HG03108 (cell line): ENCODE results near the gene PGF.

Experiments used
- ATAC-seq: cut with Tn5 transposase; IDR thresholded peaks from one replicate; pipeline ENCODE4 v1.9.1; 2021; ENCODE audit warnings: moderate library complexity; ENCODE audit not compliant: unreplicated experiment

PGF gene

DNA sequence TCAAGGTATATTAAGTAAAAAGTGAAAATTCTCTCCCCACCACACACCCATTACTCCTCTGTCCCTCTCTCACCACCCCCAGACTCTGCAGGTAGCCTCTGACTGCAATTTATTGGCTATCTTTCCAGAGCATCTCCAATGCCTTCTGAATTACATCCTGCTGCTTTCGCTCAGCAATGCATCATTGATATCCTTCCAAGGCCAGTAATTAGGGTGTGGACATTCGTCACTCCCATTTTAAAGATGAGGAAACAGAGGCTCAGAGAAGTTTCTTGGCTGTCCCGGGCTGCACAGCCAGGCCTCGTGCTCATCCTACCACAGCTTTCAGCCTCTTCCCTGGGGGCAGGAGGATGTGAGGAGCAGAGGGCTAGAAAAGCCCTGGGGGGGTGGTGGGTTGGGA, 23.6 kb upstream of the PGF start:
- ATAC-seq: no peak

DNA sequence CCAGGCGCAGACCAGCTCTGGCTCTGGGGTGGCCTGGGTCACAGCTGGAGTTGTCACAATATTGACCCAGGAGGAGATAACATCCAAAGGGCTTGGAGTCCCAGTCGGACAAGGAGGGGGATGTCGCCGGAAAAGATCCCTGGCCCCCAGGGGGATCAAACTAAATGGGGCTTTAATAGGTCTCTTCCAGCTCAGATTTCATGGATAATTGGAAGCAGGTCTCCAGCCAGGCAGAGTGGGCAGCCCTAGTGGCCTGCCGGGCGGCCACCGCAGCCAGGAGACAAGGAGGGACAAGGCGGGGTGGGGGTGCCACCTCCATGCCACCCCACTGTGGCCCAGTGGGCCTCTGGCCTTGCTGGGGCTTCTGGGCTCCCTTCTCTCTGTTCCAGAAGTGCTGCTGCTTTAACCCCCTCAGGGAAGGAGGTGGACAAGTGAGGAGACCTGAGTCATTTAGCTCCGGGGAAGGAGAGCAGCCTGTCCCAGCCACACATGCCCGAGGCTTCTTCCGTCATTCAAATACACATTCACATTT, 23.1 kb upstream of the PGF start:
- no peak for ATAC-seq

DNA sequence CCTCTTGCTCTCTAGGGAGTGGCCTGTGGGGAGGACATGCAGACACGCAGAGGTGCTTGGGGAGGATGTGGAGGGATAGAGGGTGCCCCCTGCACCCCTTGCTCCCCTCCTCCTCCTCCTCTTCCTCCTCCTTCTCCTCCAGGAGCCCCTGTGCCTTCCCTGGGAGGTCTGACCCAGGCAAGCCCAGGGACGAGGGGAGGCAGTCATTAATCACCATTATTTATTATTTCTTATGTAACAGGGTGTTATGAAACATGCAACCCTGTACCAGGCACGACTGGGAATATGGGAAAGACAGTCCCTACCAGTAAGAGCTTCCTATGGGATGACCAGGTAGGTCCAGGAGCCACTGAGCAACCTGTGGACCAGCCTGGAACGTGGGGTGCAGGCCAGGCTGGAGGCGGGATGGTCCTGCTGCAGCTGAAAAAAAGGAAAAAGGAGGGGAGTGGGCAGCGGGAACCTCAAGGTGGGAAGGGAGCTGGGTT, 22.5 kb upstream of the PGF start:
- no peak for ATAC-seq

DNA sequence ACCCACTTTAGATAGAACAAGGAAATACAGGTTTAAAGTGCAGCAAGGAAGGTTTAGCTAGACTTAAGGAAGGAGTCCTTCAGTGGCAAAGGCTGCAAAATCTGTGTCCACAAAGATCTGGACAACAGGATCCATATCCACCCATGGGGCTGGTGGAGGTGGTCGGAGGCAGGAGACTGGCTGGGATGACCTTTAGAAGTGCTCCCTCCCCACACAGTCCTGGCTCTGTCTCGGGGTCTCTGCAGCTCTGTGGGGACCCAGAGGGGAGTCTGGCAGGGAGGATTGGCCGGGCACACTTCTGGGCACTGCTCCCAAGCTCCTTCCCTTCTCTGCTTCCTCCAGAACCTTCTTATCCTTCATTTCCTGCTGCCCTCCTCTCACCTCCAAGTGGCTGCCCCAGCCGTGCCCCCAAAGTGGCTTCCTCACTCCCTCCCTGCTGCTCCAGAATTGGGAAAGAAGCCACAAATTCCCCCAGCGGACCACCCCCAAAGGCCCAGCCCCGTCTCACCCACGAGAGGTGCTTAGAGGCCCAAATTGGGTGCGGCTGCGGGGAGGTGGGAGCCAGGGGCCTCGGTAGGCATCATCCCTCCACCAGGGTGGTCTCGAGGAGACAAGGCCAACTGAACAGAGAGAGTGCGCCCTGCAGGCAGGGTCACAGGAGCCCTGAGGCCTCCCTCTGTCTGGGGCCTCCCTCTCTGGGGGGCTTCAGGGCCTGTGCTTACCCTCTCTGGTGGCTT, 21.9 kb upstream of the PGF start:
- no peak for ATAC-seq

DNA sequence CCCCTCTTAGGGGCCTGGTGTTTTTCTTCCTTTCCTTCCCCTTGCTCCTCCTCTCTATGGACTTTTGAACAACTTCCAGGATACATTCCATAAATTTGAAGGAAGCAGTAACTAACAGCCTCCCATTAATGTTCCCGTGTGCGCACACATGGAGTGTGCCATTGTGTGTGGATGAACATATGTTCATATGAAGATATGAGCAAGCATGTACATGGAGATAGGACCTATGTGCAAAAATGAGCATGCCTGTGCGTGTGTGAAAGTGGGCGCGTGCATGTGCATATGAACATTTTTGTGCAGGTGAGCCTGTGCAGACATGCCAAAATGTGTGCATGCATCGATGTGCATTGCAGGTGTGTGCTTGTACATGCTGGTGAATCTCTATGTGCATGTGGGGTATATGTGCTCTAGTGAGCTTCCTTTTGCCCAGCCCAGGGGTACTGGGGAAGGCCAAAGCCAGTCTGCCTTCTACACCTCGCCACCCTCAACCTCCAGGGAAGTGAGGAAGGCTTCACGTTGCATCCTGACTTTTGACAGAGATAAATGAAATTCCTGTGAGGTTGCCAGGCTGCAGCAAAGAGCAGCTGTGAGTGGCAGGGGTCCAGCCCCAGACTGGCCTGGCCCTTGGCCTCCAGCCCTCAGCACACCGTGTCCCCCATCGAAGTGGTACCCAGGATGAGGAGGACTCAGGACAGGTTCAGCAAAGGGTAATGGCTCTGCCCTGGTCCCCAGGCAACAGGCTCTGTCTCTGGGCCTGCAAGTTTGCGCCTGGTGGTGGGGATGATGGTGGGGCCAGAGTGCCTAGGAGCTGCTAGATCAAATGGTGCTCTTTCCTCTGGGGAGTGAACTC, 21.1 kb upstream of the PGF start:
- ATAC-seq: no peak

DNA sequence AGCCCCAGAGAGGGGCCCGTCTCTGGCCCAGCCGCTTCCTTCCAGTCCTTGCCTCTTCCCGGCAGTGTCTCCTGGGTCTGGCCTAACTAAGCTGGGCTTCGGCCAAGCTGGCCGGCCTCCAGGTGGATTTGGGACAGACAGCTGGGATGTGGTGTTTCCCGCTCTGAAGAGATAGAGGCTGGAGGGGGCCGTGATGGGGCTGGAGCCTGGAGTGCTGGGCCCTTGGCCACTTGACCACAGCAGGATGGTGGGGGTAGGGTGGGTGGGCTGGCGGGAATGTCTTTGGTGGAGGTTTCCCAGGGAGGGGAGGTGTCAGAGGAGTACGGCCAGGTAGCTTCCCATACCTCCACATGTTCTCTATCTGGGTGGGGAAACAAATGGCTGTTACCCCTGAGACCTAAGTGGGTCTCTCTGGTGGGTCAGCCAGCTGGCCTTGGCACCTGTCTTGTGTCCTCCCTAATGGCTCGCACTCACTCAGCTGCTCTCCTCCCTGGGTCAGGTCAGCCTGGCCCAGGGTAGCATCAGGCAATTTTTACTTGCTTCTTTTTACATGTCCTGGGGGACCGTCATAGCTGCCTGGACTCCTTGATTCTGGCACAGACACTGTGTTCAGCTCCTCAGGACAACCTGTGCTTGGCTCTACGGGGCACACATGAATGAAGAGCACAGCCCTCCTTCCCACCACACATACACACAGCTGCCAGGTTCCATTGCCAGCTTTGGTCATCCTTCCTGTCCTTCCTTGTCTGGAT, 19.8 kb upstream of the PGF start:
- no peak for ATAC-seq

DNA sequence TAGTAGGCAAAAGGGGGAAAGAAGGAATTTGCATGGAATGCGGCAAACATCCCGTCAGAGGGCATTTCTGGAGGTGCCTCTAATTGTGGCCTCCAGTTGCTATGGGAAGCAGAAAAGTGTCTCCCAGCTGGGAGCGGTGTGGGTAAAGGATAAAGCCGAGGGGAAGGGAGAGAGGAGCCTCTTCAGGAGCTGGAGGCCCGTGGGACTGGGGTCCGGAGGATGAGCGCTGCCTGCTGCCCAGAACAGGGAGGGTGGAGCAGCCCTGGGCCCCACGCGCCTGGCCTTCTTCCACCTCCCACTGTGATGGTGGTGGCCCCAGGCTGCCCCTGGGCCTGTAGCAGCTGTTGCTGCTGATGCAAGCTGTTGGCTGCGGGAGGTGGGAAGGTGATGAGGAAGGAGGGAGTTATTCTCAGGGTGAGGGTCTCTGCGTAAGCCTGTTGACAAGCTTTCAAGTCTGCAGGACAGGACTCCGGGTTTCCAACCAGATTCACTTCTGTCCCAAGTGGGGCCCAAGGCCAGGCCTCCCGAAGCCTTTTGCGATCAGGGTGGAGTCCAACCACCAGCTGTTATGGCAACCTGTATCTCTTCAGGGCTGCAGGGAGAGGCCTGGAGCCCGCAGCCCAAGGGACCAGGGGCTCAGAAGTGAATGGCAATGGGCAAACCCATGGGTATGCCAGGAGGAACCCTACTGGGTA, 19.1 kb upstream of the PGF start:
- ATAC-seq: no peak

DNA sequence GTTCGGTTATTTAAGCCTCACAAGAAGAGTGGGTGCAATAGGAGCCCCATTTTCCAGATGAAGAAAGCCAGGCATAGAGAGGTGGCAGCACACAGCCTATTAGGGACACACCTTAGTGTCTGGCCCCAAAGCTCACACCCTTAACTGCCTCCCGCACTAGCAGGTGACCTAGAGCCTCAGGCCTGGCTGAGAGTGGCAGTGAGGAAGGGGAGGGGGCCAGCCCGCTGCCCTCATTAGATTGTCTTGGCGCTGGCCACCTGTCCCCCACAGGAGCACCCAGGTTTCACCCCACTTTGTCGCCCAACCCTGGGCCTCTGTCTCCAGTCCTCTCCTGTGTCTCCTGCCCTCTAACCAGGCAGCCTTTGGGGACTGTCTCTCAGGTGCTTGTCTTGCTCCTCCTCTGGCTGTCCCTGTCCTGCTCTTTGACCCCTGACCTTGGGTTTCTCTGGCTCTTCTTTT, 18.5 kb upstream of the PGF start:
- no peak for ATAC-seq

DNA sequence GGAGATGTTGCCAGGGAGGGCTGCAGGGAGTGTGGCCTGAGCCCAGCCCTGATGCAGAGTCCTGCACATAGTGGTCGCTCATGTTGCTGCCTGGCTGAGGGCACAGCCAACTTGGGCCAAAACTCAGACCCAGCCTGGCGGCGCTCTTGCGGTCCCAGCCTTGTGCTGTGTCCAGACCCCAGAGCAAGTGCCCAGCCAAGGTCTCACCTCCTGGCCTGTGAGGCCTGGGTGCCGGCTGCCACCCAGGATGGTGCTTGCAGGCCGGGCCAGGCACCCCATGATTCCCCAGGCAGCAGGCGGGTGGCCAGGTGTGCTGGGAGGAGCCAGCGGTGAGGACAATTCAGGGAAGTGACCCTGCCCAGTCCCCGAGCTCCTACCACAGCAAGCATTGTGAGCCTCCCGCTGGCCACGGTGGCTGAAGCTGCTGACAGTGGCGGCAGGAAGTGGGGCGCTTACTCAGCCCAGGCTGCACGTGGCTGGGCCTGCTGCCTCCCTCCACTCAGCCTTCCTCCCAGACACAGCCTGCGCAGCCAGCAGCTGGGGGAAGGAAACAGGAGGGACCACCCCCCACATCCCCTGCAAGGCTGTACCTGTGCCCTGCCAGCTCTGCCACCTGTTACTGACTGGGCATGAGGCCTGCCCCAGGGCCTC, 17.7 kb upstream of the PGF start:
- no peak for ATAC-seq

DNA sequence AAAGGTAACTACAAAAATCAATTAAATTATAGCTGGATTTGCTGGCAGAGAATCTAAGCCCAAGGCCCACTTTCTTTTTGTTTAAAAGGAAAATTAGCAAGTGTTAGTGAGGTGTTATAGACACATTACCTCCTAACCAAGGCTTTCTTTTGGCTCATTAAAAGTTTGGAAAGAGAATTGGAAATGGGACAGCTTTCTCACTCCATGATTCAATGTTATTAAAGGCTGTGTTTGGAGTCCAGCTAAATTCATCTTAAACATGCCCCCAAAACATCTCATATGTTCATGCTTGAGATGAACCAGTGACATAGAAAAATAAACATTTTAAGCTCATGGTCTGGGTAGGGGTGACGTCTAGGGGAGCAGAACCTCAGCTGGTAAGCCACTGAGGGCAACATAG, 13.4 kb upstream of the PGF start:
- ATAC-seq: no peak

DNA sequence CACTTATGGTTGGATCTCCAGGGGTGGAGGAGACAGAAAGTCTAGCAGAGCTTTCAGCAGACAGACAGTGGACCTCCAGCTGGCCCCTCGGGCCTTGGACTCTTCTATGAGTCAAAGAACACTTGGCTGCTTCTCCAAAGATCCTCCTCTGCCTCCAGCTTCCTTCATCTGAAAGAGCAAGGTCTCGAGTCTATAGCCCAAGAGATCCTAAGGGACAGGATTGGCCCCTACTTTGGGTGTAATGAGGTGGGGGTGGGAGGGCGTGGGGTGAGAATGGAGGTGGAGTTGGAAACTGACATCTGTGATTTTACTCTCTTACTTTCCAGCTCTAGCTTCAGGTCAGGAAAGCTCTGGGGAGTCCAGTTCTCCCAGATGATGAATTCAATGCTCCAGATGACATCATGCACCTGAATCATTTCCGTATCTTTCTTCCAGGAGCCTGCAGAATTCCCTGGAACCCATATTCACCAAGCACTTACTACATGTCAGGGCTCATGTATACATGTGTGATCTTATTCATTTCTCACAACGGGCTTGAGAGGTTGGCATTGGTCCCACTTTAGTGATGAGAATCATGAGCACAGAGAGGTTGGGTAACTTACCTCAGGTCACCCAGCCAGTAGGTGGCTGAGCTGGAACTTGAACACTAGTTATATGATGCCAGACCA, 10.2 kb upstream of the PGF start:
- no peak for ATAC-seq

DNA sequence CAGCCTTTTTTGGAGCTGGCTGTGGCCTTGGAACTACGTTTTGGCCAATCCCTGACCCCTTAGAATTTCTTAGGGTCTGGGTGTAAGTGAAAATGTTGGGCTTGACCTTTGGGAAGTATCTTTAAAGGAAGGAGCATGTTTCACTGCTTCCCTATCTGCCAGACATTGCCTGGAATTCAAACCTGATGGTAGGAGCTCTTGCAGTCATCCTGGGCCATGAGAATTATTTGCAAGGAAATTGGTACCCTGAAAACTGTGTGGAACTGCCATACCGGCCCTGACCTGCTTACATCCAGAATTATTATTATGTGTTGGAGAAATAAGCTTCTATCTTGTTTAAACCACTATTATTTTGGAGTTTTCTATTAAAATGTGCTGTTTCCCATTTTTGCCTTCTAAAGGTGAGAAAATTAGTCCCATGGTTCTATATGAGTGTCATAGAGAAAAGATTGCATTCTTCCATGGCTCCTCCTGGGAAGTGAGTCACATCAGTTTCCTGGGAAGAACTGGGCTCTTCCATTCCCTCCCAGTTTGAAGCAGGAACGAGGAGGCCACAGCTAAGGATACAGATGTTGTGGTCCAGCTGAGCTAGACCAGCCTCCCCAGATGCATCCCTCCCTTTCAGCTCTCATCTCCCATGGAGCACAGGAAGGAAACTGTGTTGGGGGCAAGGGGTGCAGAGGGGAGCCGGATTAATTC, 9.5 kb upstream of the PGF start:
- no peak for ATAC-seq

DNA sequence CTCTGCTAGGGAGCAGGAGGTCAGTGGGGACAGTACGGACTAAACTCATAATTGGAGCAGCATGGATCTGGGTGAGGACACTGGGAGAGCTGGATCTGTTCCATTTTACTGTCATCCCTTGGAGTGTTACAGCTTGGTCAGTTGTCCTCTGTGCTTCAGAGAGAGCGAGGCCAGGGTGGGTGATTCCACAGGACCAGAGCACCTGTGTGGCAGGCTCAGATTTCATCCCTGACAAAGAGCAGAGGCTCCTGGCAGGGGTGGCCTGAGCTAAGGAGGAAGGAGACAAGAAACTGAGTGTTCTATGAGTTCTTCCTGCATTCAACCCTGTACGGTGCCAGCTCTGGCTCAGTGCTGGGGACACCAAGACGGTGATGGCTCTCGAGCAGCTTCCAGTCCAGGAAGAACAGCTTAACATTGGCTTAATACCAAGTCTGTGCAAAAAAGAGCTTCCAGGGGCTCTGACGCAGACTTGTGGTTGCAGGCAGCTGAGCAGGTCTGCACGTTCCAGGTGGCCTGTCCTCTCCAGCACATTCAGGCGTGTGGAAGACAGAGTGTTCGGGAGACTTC, 8.4 kb upstream of the PGF start:
- ATAC-seq: no peak

DNA sequence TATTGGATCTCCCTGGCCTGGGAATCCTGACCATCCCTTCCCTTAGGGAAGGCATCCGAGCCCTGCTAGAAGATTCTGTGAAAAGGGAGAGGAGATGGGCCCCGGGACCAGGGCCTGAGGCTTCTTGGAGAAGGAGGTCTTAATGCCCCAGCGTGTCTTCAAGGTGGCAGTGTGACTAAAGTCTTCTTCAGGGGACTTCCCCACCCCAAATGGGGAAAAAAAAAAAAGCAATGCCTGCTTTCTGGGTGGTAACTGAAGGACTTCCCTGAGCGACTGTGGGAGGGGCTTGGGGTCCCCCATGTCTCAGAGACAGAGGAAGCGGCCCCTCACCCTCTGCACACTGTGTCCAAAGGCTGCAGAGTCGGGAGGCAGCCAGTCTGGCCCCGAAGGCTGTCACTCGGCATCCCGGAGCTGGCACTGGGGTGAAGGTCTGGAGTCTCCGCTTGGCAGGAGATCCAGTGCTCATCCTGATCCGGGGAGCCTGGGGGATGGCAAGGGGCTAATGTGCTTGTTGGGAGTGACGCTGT, 7.8 kb upstream of the PGF start:
- ATAC-seq: no peak

DNA sequence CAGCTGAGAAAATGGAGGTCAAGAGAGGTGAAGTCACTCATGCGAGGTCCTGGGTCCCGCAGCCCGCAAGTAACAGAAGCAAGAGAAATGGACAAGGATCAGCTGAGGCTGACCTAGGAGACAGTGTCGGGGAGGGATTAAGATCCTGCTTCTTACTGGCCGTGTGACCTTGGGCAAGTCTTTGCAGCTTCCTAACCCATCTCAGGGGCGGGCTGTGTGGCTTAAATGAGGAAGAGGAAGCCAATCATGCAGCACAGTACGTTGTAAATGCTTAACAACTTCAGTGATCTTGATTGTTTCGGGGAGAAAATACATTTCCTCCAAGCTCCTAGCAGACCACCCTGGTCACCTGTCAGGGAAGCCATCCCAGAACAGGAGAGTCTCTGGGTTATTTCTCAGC, 7.1 kb upstream of the PGF start:
- ATAC-seq: no peak

DNA sequence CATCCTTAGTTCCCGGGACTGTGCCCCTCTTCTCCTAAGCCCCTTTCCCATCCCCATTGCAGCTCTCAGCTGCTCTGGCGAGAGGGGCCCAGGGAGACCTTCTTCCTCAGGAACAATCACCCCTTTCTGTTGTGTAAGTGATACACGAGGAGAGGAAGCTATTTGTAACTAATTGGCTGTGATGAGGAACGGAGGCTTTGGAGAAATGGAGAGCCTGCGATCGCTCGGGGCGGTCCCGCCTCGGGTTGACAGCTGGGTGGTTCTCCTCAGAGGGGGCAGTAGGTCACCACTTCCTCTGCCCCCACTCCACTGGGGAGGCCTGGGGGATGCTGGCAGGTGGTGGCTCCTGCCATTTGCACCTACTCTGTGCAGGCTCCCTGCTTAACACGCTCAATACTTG, 6.6 kb upstream of the PGF start:
- no peak for ATAC-seq

DNA sequence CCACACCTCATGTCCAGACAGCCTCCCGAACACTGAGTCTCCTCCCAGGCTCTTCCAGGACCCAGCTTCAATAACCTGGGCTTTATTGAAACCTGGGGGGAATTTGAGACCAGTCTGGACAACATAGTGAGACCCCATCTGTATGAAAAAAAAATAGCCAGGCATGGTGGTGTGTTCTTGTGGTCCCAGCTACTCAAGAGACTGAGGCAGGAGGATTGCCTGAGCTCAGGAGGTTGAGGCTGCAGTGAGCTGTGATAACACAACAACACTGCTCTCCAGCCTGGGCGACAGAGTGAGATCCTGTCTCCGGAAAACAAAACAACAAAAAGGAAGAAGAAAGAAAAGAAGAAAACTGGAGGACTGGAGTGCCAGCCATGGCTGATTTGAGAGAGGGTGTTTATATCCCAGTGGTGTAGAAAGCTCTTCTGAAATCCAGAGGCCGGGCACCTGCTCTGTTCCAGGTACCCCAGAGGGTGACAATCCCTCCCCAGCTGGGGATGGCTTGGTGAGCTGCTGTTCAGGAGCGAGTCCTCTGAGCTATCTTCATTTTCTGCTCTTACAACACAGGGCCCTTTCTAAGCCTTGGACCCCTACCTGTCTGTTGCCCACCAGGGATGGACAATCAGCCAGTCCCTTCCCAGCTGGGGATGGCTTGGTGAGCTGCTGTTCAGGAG, 6.0 kb upstream of the PGF start:
- ATAC-seq: no peak

DNA sequence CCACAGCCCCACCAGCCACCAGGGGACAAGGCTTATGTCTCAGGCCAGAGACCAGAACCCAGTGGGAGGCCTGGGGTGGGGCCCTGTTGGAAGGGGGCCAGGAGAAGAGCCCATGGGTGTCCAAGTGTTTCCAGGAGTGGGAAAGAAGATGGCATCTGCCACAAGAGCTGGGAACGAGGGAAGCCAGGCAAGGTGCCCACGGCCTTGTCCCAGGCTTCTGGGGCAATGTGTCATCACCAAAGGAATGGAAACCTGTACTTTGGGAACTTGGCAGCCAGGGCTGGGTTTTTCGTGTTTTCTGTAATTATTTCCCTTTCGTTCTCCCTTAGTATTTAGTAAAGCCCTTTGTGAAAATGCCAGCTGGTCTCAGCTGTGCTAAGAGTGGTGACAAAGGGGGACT, 5.3 kb upstream of the PGF start:
- ATAC-seq: no peak
